ENCODE data around the gene CAPN15.

DNA sequence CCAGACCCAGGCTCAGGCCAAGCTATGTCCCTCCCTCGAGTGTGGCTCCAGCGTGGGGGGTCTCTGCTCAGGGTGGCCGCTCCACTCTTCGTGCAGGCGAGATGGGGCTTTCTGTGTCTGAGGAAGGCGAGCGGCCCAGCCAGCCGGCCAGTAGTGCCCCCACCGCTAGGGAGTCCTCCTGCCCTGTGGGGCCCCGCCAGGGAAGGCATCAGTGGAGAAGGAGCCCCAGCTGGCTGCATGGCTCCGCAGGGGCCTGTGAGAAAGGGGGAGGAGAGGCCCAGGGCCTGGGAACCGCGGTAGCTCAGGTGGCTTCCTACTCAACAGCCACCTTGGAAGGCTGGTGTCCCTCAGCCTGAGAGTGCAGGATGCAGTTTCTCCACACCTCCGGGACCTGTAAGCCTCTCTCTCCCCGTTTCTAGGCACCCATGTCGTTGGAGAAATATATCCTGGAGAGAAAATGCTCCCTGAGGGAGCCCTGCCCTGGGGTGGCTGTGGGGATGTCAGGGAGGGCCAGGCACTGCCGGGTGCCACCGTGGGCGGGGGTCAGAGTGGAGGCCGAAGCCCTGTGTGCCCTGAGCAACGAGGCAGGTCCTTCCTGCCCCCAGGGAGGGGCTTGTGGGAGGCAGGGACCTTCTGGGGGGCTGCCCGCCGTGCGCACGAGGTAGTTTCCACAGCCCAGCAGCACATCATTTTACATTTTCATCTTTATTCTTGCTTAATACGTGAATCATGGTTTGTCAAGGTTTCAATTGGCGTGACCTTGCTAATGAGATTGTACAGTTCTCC, 45.5 kb downstream of the CAPN15 start:
- no peak for TF ChIP-seq TCF4 (CRISPR knock-in tag; IDR thresholded peaks at IDR 0.05; ENCODE audit: borderline replicate concordance)
- no peak for TF ChIP-seq ZFP3 (CRISPR knock-in tag; IDR thresholded peaks at IDR 0.05)
- TF ChIP-seq CSRNP3 (CRISPR knock-in tag; IDR thresholded peaks at IDR 0.05): no peak
- no peak for TF ChIP-seq PATZ1 (CRISPR knock-in tag; IDR thresholded peaks at IDR 0.05; ENCODE audit: borderline replicate concordance)
- no peak for TF ChIP-seq PPARA (CRISPR knock-in tag; IDR thresholded peaks at IDR 0.05; ENCODE audit: borderline replicate concordance)
- no peak for TF ChIP-seq RARB (CRISPR knock-in tag; IDR thresholded peaks at IDR 0.05)
- no peak for TF ChIP-seq CSDC2 (CRISPR knock-in tag; IDR thresholded peaks at IDR 0.05)
- TF ChIP-seq ZFP30 (CRISPR knock-in tag; IDR thresholded peaks at IDR 0.05): no peak
- TF ChIP-seq TOX (CRISPR knock-in tag; IDR thresholded peaks at IDR 0.05; ENCODE audit: borderline replicate concordance): no peak
- TF ChIP-seq, protein P1, sequence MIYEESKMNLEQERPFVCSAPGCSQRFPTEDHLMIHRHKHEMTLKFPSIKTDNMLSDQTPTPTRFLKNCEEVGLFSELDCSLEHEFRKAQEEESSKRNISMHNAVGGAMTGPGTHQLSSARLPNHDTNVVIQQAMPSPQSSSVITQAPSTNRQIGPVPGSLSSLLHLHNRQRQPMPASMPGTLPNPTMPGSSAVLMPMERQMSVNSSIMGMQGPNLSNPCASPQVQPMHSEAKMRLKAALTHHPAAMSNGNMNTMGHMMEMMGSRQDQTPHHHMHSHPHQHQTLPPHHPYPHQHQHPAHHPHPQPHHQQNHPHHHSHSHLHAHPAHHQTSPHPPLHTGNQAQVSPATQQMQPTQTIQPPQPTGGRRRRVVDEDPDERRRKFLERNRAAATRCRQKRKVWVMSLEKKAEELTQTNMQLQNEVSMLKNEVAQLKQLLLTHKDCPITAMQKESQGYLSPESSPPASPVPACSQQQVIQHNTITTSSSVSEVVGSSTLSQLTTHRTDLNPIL (CRISPR knock-in tag; IDR thresholded peaks at IDR 0.05; ENCODE audit: low read depth): no peak
- no peak for TF ChIP-seq GLIS3 (CRISPR knock-in tag; IDR thresholded peaks at IDR 0.05)
